GM21723 (cell line): ENCODE results near the gene ERCC1.

Source experiments
- ATAC-seq: cut with Tn5 transposase; IDR thresholded peaks from one replicate; pipeline ENCODE4 v1.9.1; 2021; ENCODE audit warnings: mild to moderate bottlenecking, moderate library complexity; ENCODE audit not compliant: unreplicated experiment

Gene ERCC1

DNA sequence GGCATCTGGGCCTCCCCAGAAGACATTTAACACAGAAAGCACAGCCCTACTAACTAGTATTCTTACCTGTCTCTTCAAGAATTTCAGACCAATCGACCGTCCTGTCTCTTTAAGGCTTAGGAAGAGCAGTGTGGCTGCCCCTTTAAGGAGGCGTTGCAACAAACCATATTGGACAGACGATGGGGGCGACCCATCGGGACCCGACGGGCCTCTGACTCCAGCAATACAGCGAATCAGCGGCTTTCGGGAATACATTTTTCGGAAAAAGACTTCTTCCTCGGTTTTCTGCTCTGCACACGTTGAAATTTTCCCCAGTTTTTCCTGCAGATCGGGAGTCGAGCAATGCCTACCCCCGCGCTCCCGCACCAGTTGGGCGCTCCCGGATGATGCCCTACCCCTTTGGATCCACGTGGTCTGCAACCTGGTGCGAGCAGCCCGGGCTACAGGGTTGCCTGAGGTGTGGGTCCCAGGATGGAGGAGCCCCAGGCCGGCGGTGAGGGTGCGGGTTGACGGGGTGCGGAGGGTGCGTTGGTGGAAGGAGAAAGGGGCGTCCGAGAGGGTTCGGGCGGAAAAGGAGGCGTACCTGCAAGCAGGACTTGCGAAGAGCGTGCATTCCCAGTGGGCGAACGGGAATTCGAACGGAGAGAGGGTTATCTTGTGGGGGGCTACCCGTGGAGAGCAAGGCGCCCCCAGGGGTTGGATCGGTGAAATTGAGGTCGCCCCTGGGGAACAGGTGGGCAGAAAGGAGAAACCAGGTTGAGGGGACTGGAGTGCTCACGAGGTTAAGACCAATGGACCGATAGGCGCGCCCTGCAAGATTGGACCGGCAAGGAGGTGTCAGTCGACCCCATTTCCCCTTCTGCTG lies 17.3 kb downstream of the ERCC1 start, which contains the start of gene POLR1G:
TSS of gene POLR1G (plus strand) at position 419 of the 865 bp plus-strand sequence. CDS start at position 472, 53 bp downstream.
- ATAC-seq: peak; percentile 79

- peak; percentile 57 for ATAC-seq
Measured at GRCh38 chr19:45405435-45406225, 18.1 kb downstream of the ERCC1 start.

DNA sequence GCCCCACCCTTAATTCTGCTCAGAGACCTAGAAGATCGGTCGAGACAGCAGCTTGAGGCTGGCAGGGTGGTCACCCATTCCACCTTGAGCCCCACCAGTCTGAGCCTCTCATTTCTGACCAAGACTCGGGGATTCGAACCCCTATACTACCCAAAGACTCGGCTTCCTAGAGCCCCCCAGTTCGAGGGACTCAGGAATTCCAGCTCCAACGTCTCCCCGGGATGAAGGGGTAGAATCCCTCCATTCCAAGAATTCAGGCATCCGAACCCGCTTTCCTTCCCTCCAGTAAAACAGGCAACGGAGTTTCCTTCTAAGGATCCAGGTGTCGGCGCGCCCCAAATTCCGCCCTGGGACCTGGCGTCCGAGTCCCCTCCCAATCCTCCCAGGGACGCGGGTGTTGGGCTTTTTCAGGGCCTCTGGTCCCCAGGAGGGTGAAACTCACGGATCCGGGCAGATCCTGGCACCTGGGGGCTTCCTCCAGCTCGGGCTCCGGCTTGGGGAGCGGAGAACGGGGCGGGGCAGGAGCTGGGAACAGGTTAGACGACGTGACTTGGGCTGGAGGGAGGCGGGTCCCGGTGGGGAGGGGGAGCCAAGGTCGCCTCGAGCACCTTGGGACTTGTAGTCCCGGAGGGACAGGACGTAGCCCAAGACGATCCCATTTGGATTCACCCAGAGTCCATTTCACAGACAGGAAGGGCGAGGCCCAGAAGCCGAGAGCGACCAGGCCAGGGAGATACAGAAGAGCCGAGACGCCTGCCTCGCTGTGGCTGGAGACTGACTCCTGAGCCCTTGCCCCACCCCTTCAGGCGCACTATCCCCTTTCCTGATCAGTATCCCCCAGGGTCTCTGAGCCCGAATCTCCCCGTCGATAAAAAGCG lies 18.9 kb downstream of the ERCC1 start, which contains the start of gene PPP1R13L:
TSS of gene PPP1R13L (minus strand) at position 513 of the 878 bp plus-strand sequence. CDS start 6,751 bp downstream, outside the sequence.
- ATAC-seq: peak; percentile 10

GRCh38 chr19:45403781-45404556 lies 19.7 kb downstream of the ERCC1 start:
- no peak for ATAC-seq

- no peak for ATAC-seq
Measured at GRCh38 chr19:45403272-45403671, 20.4 kb downstream of the ERCC1 start.

DNA sequence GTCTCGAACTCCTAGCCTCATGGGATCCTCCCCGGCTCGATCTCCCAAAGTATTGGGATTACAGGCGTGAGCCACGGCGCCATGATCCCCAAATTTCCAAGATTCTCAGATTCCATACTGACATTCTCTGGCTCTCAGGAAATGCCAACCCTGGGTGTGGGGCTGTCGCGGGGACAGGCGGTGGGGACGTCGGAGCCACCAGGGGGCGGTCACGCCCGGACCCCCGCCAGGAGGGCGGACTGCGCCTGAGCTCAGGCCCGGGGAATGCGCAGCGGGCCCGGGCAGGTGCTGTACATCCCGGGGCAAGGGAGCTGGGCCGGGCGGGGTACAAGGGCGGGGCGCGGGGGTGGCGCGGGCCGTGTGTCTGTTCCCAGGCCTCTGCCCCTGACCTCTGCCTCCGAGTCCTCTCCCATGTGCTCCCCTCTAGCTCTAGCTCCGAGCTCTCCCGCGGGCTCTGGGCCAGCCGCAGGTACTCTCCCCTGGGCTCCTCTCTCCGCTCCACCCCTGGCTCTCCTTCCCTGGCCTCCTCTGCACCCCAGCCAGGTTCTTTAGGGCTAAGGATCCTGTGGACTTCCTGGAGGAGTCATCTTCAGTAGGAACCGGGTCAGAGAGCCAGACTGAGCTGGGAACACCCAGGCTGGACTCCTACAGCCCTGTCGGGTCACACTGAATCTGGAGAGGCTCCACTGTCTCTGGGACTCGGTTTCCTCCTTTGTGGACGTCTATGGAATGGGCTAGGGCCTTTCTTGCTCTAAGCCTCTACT lies 21.2 kb downstream of the ERCC1 start:
- no peak for ATAC-seq

GRCh38 chr19:45401815-45402214 lies 21.9 kb downstream of the ERCC1 start:
- no peak for ATAC-seq

DNA sequence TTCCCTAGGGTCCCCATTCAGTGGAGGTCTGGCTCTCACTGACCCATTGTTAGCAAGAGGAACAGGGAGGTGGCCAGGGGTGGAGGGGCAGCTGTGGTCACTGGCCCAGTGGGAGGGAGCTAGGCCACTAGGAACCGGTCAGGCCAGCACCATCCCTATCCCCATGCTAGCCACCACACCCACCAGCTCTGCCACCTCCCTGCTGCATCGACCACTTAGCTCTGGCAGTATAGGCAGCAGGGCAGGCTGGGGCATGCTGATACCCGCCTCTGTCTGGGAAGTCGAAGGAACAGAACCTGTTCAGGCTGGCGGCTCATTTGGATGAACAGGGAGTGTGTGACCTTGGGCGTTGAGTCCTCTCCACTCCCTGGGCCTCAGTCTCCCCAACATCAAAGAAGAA lies 23.5 kb downstream of the ERCC1 start:
- ATAC-seq: no peak

DNA sequence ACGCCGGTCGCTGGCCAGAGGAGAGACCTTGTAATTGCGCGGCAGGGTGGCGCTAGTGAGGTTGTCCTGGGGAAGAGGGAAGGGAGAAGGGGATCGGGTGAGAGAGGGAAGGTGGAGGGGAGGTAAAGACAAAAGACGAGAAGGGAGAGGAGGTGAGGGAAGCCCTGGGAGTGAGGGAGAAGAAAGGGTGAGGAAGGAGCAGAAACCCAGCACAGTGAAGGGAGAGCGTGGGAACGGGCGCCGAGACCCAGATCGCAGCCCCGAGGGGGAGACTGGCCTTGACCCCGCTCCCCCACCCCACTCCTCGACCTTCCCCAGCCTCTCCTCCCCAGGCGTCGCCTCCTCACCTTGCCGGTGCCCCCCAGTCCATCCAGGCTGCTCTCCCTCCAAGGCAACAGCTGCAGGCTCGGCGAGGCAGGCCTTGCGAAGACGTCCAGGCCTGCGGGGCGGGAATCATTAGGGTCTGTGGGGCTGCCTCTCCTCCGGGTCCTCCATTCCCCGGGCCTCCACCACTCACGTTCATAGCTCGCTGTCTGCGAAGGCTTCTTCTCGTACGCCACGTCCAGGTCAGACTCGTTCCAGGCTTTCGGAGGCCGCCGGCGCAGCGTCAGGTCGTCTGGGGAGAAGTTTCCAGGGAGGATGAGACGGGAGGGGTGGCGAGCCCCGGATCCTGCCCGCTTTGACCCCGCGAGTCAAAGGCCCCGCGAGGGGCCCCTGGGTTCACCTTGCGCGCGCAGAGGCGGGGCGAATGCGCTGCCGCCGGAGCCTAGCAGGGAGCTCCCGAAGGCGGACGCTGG lies 27.7 kb downstream of the ERCC1 start:
- ATAC-seq: no peak

DNA sequence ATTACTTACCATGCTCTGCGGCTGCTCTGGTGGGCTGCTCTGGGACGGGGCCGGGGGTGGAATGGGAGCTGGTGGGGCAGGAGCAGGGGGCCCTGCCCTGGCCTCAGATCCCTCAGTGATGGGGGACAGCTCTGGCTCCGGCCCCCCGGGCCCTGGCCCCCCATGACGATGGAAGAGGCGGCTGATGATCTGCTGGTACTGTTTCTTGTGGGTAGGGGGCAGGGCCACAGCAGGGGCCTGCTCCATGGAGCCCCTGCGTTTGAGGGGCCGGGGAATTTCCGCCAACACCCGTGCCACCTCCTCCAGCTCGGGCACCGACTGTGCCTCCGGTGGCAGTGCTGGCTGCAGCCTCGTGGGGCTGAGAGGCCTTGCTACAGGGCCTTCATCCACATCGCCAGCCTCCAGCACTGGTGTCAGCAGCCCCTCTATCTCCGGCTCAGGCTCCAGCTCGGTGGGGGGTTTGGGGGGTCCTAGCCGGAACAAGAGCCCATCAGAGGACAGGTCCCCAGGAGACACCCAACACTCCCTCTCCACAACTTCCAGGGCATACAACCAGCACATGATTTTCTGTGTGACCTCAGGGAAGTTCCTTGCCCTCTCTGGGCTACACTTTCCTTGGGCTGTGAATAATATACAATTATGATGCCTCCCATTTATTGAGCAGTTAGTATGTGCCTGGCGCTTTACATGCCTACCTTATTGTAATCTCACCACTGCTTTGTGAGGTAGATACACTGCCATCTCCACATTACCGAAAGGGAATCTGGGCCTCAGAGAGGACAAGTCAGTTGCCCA lies 31.6 kb downstream of the ERCC1 start:
- ATAC-seq: no peak

- no peak for ATAC-seq
Measured at GRCh38 chr19:45391346-45391745, 32.4 kb downstream of the ERCC1 start.

- ATAC-seq: no peak
Measured at GRCh38 chr19:45385392-45386221, 38.1 kb downstream of the ERCC1 start.

DNA sequence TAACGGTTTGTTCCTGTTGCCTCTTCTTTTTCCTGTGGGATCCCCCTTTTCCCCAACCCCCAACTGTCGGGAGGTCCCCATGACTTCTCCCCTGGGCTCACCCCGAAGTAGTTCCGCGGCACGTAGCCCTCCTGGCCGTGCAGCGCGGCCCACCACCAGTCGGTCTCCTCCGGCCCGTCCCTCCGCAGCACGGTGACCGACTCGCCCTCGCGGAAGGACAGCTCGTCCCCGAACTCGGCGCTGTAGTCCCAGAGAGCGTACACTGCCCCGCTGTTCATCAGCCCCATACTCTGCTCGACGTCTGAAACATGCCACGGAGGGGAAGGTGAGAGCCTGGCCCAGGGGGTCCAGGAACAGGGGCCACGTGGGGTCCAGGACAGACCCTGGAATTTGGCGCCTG lies 41.3 kb downstream of the ERCC1 start:
- no peak for ATAC-seq

DNA sequence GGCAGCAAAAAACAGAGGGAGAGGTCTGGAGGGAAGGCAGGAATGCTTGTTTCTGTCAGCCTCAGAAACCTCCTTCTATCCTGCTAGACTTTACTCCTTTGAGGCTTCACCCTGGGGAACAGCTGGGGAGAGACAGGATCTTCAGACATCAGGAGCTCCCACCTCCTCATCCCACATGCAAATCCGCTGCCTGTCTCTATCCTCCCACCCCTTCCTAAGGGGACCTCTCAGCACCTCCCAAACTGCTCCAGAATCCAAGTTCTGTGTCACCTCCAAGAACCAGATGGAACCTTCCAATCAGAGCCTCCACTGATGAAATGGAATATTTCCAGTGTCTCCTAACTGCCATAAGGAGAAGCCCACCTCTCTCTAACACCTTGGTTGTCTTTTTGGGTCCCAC lies 43.6 kb downstream of the ERCC1 start:
- no peak for ATAC-seq

GRCh38 chr19:45376045-45376724 lies 47.5 kb downstream of the ERCC1 start:
- ATAC-seq: no peak
